Testis (tissue), 3 donors: Measurements from ENCODE around the gene LHX4. TPM values are rescaled to one million over a fixed set of nuclear protein-coding genes. Genes with fewer than 3 reads are reported as not detected.

ENCODE experiments used
- DNase-seq: peaks from one replicate; pipeline ENCODE4 v3.0.0-alpha.2; 2019
- H3K27ac ChIP-seq, 2 donors: fragments of 200-600 bp; sonication (generic); one replicate each; pipeline ENCODE4 v1.5.1; 2019
- H3K27me3 ChIP-seq: fragments of 200-600 bp; sonication (generic); one replicate; pipeline ENCODE4 v1.5.1; 2019
- H3K36me3 ChIP-seq: fragments of 200-600 bp; sonication (generic); one replicate; pipeline ENCODE4 v1.5.1; 2017; ENCODE audit warnings: low read depth; ENCODE audit errors: missing control alignments
- H3K4me1 ChIP-seq: fragments of 200-600 bp; sonication (generic); one replicate; pipeline ENCODE4 v1.5.1; 2019
- H3K4me3 ChIP-seq, 2 donors: fragments of 200-600 bp; sonication (generic); one replicate each; pipeline ENCODE4 v1.5.1; 2017 to 2019
- H3K9me3 ChIP-seq: fragments of 200-600 bp; sonication (generic); one replicate; pipeline ENCODE4 v1.5.1; 2017
- CTCF ChIP-seq, 3 experiments: fragments of 450-650 bp in 2 of 3; fragments of 200-600 bp in 1 of 3; sonication (generic) in 1 of 3; IDR thresholded peaks; one replicate each; pipeline ENCODE4 v1.5.1; 2016 to 2019; ENCODE audit warnings: antibody characterized with exemption in 3 of 3, mild to moderate bottlenecking in 2 of 3, moderate library complexity in 1 of 3
- POLR2A ChIP-seq: fragments of 450-650 bp; IDR thresholded peaks from one replicate; pipeline ENCODE4 v1.6.1; 2017; ENCODE audit warnings: antibody characterized with exemption, mild to moderate bottlenecking, moderate library complexity
- WGBS, 2 donors: methylation state at CpG; one replicate each; pipeline ENCODE4 v1.1.5; 2018; 5-methylcytosine and 5-hydroxymethylcytosine counted together
- intact Hi-C: fragments of 100-400 bp; cut with DNase I; formaldehyde crosslinking; loops from one replicate; pipeline ENCODE4 v1.15.1; 2023; ENCODE audit warnings: low total_unique reads
- polyA plus RNA-seq: library from polyadenylated mRNA; stranded (reverse); fragments of 350-450 nt; fragmentation: Illumina TruSeq; extraction: RNeasy Lipid Tissue Mini Kit (QIAGEN cat#74804); gene quantifications from one replicate; pipeline ENCODE4 v1.2.3, GENCODE V29; 2014; ENCODE audit warnings: low read depth, low replicate concordance; ENCODE audit not compliant: insufficient read depth
- total RNA-seq, 2 donors: library from RNA; depleted of rRNA; stranded (reverse); fragments of >200 nt; gene quantifications; one replicate each; pipeline ENCODE4 v1.2.3, GENCODE V29; 2016

LHX4 gene
- total and polyA plus RNA-seq, 3 donors from 2014 or later: 0.63 to 5.2 (median 1.3) TPM

- DNase-seq: no peak
- Histone ChIP-seq H3K9me3 (no peaks in the 10 kb centered on the region), H3K27me3 (no peaks in the 10 kb centered on the region), H3K36me3 (no peaks in the 10 kb centered on the region), H3K4me1 (no peaks in the 10 kb centered on the region), H3K4me3 (no peak overlapping the region), H3K27ac (no peak overlapping the region)
- no peak for TF ChIP-seq CTCF (IDR thresholded peaks at IDR 0.05)
- no peak for TF ChIP-seq POLR2A
- WGBS, 2 donors: 82 to 86% methylated on average over 1 of the region's 1 CpG
- intact Hi-C loops: no loop called here
Observed at GRCh38 chr1:180309338-180309737, 79.3 kb downstream of the LHX4 start.

DNA sequence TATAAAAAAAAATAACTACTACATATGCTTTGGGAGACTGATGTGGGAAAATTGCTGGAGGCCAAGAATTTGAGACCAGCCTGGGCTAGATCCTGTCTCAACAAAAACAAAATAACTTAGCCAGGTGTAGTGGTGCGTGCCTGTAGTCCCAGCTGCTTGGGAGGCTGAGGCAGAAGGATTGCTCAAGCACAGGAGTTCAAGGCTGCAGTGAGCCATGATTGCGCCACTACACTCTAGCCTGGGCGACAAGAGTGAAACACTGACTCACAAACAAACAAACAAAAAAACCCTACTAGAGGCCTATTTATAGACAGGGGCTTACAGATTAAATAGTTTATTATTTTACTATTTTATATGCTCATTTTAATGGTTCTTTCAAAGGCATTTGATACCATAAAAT, 80.0 kb downstream of the LHX4 start:
- no peak for DNase-seq
- intact Hi-C loops: no loop called here
- H3K27me3 ChIP-seq: no peaks in the 10 kb centered on the region
- H3K36me3 ChIP-seq: no peaks in the 10 kb centered on the region
- no peak overlapping the region for H3K27ac ChIP-seq
- WGBS, 2 donors: 89 to 95% methylated on average over 3 of the region's 3 CpGs
- H3K9me3 ChIP-seq: no peaks in the 10 kb centered on the region
- TF ChIP-seq CTCF (IDR thresholded peaks at IDR 0.05): no peak
- no peak for TF ChIP-seq POLR2A
- no peaks in the 10 kb centered on the region for H3K4me1 ChIP-seq
- H3K4me3 ChIP-seq: no peak overlapping the region

DNA sequence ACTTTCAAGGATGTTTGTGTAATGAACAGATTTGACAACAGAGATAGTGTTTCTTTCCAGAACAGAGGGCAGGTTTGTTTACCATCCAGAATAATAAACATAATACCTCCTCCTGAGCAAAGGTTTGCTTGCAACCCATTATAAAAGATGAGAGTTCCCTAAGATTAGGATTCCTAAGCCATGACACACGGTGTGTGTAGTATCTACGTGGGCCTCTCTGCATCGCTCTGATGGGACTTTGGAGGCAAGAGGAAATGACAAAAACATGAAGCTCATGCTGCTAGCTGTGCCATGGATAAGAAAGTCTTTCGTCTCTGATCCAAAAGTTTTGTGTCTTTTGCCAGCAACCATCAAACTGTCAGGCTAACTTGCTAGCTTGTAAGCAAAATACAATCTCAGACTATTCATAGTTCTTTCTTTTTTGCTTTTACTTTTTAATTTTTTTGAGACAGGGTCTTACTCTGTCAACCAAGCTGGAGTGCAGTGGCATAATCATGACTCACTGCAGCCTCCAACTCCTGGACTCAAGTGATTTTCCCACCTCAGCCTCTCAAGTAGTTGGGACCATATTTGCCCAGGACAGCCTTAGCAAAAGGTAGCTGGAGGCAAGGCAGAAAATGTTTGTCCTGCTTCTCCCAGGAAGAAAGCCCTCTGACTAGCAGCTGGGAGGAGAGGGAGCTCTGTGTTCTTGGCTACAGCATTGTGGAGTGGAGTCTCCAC, 81.1 kb downstream of the LHX4 start:
- 72 to 85% methylated on average over 4 of the region's 4 CpGs for WGBS, 2 donors
- no peak overlapping the region for H3K27ac ChIP-seq
- TF ChIP-seq POLR2A (no peak), CTCF (IDR thresholded peaks at IDR 0.05) (no peak)
- no peaks in the 10 kb centered on the region for H3K9me3 ChIP-seq
- H3K36me3 ChIP-seq: no peaks in the 10 kb centered on the region
- H3K27me3 ChIP-seq: no peaks in the 10 kb centered on the region
- DNase-seq: no peak
- no peak overlapping the region for H3K4me3 ChIP-seq
- no peaks in the 10 kb centered on the region for H3K4me1 ChIP-seq
- intact Hi-C loops: no loop called here

DNA sequence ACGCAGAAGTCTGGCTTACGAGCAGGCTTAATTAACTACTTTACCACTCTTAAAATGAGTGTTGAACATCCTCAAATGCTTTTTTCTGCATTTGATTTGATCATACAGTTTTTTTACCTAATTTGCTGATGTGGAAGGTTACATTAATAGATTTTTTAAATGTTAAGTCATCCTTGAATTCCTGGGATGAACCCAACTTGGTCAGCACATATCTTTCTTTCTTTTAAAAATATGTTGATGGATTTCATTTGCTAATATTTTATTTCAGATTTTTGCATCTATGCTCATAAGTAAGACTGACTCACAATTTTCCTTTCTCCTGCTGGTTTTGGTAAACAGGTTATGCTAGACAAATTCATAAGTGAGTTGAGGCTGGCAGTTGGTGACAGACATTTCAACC, 82.9 kb downstream of the LHX4 start:
- no peak for DNase-seq
- no peak overlapping the region for H3K27ac ChIP-seq
- no peaks in the 10 kb centered on the region for H3K4me1 ChIP-seq
- no peaks in the 10 kb centered on the region for H3K9me3 ChIP-seq
- intact Hi-C loops: no loop called here
- H3K27me3 ChIP-seq: no peaks in the 10 kb centered on the region
- no peaks in the 10 kb centered on the region for H3K36me3 ChIP-seq
- no peak overlapping the region for H3K4me3 ChIP-seq
- 81 to 91% methylated on average over 2 of the region's 2 CpGs for WGBS, 2 donors
- TF ChIP-seq CTCF (IDR thresholded peaks at IDR 0.05) (no peak), POLR2A (no peak)

- no peak overlapping the region for H3K27ac ChIP-seq
- TF ChIP-seq POLR2A (no peak), CTCF (IDR thresholded peaks at IDR 0.05) (no peak)
- no peaks in the 10 kb centered on the region for H3K4me1 ChIP-seq
- intact Hi-C loops: no loop called here
- H3K36me3 ChIP-seq: no peaks in the 10 kb centered on the region
- WGBS, 2 donors: 98 to 100% methylated on average over 6 of the region's 6 CpGs
- no peak overlapping the region for H3K4me3 ChIP-seq
- no peaks in the 10 kb centered on the region for H3K27me3 ChIP-seq
- H3K9me3 ChIP-seq: no peaks in the 10 kb centered on the region
- DNase-seq: no peak
Observed at GRCh38 chr1:180327089-180327488, 97.0 kb downstream of the LHX4 start.
